Measurements from ENCODE around the gene PLAAT4.

- TF ChIP-seq CHD2 (IDR thresholded peaks at IDR 0.05; ENCODE audit: low read length) (no peak), EP300 (IDR thresholded peaks at IDR 0.05; ENCODE audit: borderline replicate concordance in 1 of 2, low read depth in 2 of 2, low read length in 2 of 2) (no peak), CTCF (IDR thresholded peaks at IDR 0.05; ENCODE audit: control extremely low read depth in 1 of 3, insufficient read depth in 1 of 3, low read depth in 1 of 3, low read length in 3 of 3) (no peak), EZH2 (IDR thresholded peaks at IDR 0.05; ENCODE audit: low read depth, low read length, severe bottlenecking) (no peak), POLR2AphosphoS5 (IDR thresholded peaks at IDR 0.05; ENCODE audit: low read depth, low read length) (no peak), CEBPB (IDR thresholded peaks at IDR 0.05; ENCODE audit: low read depth, low read length) (no peak), CHD7 (IDR thresholded peaks at IDR 0.05; ENCODE audit: insufficient replicate concordance, low read length) (no peak)
These were observed 28.3 kb downstream of the PLAAT4 start for GRCh38 chr11:63564784-63565350.

Data from H1 (cell line).